ENCODE results near the gene ZNF324B. TPM values are rescaled to one million over a fixed set of nuclear protein-coding genes. Genes with fewer than 3 reads are reported as not detected.
"Not testable (repeated sequence)": the region's sequence is repeated elsewhere in the genome, so short reads cannot be mapped to it uniquely, and the experiment has no call there.

The ZNF324B gene
- total RNA-seq, 2 experiments from 2014 or later: 7.6 to 8.2 TPM

DNA sequence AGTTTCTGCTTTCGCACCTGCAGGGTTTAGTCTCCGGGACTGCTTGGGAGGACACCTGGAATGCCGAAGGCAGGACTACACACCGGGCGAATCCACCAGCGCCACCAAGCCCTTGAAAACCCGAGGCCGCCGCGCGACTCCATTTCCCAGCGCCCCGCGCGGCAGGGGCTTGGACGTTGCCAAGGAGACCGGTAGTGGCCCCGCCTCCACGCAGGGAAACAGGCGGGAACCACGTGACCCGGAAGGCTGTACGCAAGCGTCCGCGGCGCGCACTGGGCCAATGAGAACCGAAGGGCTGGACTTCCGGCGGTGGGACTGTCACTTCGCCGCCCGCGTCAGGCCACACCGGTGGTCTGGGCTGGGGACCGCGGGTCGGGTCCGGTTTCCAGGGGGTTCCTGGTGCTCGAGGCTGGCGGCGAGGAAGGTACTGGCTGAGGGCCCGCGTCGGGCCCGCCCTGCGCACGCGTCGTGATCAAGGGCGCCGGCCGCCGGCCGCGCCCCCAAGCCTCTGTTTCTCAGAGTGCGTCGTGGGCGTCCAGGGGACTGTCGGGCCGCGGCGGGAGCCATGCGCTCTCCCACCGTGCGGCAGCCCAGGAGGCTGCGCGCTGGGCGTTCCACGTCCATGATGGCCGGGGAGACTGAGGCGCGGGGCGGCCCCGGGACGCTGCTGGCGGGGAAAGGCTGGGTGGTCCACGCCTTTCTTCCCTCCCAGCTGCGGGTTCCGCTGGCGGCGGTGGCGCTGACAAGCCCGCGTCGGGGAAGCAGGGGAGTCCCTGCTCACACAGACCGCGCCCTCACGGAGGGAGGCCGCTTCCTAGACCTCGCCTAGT lies 15.6 kb downstream of the ZNF324B start, which contains the start of gene ZNF324:
Gene ZNF324 (plus strand): TSS at position 321 of the 830 bp plus-strand sequence. CDS start 2,106 bp downstream, outside the sequence.
- intact Hi-C loops (cut with micrococcal nuclease): no loop called here
- TF ChIP-seq, protein P1, sequence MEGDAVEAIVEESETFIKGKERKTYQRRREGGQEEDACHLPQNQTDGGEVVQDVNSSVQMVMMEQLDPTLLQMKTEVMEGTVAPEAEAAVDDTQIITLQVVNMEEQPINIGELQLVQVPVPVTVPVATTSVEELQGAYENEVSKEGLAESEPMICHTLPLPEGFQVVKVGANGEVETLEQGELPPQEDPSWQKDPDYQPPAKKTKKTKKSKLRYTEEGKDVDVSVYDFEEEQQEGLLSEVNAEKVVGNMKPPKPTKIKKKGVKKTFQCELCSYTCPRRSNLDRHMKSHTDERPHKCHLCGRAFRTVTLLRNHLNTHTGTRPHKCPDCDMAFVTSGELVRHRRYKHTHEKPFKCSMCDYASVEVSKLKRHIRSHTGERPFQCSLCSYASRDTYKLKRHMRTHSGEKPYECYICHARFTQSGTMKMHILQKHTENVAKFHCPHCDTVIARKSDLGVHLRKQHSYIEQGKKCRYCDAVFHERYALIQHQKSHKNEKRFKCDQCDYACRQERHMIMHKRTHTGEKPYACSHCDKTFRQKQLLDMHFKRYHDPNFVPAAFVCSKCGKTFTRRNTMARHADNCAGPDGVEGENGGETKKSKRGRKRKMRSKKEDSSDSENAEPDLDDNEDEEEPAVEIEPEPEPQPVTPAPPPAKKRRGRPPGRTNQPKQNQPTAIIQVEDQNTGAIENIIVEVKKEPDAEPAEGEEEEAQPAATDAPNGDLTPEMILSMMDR (IDR thresholded peaks at IDR 0.05): no peak
- Mint-ChIP-seq H3K4me1 (ENCODE audit: low read depth) (peaks cover 25% of the 10 kb centered on the region), H3K9me3 (no peaks in the 10 kb centered on the region), H3K27ac (peak within 1 kb of the TSS; percentile 57), H3K27me3 (peaks cover 3% of the 10 kb centered on the region), H3K36me3 (ENCODE audit: low read depth) (peaks cover 16% of the 10 kb centered on the region), H3K4me3 (peak within 1 kb of the TSS; percentile 90)
- ATAC-seq (peak; percentile 96), DNase-seq (peak; percentile 99)
- ChIA-PET CTCF (no interaction called here), POLR2A (interaction anchor here (1.8 kb wide), 1 partner anchor 8 kb away, joined by 6 read pairs; no protein-coding TSS in a partner anchor)

- H3K27me3 Mint-ChIP-seq: peaks cover 3% of the 10 kb centered on the region
- ChIA-PET CTCF (interaction anchor here (0.8 to 1.2 kb wide), 2 partner anchors 138 to 207 kb away, joined by 3 to 4 read pairs; no protein-coding TSS in a partner anchor), POLR2A (no interaction called here)
- peaks cover 19% of the 10 kb centered on the region for H3K36me3 Mint-ChIP-seq (ENCODE audit: low read depth)
- ATAC-seq (no peak), DNase-seq (no peak)
- H3K9me3 Mint-ChIP-seq: no peaks in the 10 kb centered on the region
- peak overlapping the region; percentile 57 for H3K27ac Mint-ChIP-seq
- peaks cover 25% of the 10 kb centered on the region for H3K4me1 Mint-ChIP-seq (ENCODE audit: low read depth)
- peak overlapping the region; percentile 90 for H3K4me3 Mint-ChIP-seq
- intact Hi-C loops (cut with micrococcal nuclease): no loop called here
- TF ChIP-seq, protein P1 (IDR thresholded peaks at IDR 0.05): no peak
Observed at GRCh38 chr19:58468216-58468839, 16.9 kb downstream of the ZNF324B start.

- CTCF ChIA-PET: interaction anchor here (0.8 to 2.0 kb wide), 3 partner anchors 50 to 208 kb away, joined by 3 to 7 read pairs (median 4); partner anchors contain the start of gene ZBTB45
- H3K4me3 Mint-ChIP-seq: peak overlapping the region; percentile 90
- DNase-seq (no peak), ATAC-seq (no peak)
- H3K27ac Mint-ChIP-seq: no peak overlapping the region
- intact Hi-C loops (cut with micrococcal nuclease): no loop called here
- TF ChIP-seq, protein P1 (IDR thresholded peaks at IDR 0.05): no peak
- peaks cover 3% of the 10 kb centered on the region for H3K27me3 Mint-ChIP-seq
- peaks cover 34% of the 10 kb centered on the region for H3K4me1 Mint-ChIP-seq (ENCODE audit: low read depth)
- H3K36me3 Mint-ChIP-seq (ENCODE audit: low read depth): peaks cover 19% of the 10 kb centered on the region
- H3K9me3 Mint-ChIP-seq: no peaks in the 10 kb centered on the region
- POLR2A ChIA-PET: interaction anchor here (0.9 to 1.1 kb wide), 2 partner anchors 44 to 50 kb away, joined by 3 to 4 read pairs; partner anchors contain the start of gene ZBTB45
Observed at GRCh38 chr19:58469241-58470013, 18.0 kb downstream of the ZNF324B start.

- Mint-ChIP-seq H3K4me1 (ENCODE audit: low read depth) (peaks cover 45% of the 10 kb centered on the region), H3K36me3 (ENCODE audit: low read depth) (peaks cover 19% of the 10 kb centered on the region)
- POLR2A ChIA-PET; H3K4me3 Mint-ChIP-seq; H3K27ac Mint-ChIP-seq; intact Hi-C loops (cut with micrococcal nuclease); ATAC-seq; H3K9me3 Mint-ChIP-seq; H3K27me3 Mint-ChIP-seq; DNase-seq: not testable (repeated sequence)
- CTCF ChIA-PET: interaction anchor here (2.0 kb wide), 1 partner anchor 48 kb away, joined by 7 read pairs; the partner anchor contains the start of gene ZBTB45
Observed at GRCh38 chr19:58470837-58471543, 19.6 kb downstream of the ZNF324B start.

All from activated CD8-positive, alpha-beta T cell treated with anti-CD3 and anti-CD28 coated beads for 36 hours (primary cell).